Astrocyte (in vitro differentiated cells and primary cell): ENCODE results near the gene TMEM108.

Experiments used
- CTCF ChIP-seq: IDR thresholded peaks from 2 replicates; pipeline ENCODE4 v1.5.1; 2011; ENCODE audit warnings: low read depth, mild to moderate bottlenecking, inconsistent platforms, low read length, moderate library complexity; ENCODE audit not compliant: insufficient read depth
- EZH2 ChIP-seq: IDR thresholded peaks from 2 replicates; pipeline ENCODE4 v1.6.1; 2012; ENCODE audit warnings: mild to moderate bottlenecking, low read length, inconsistent platforms; ENCODE audit not compliant: insufficient read depth

- TF ChIP-seq CTCF (no peak), EZH2 (no peak)
Observed at GRCh38 chr3:133376810-133377209, 338.6 kb downstream of the TMEM108 start.
